ENCODE results near the gene TMEM131. TPM values are rescaled to one million over a fixed set of nuclear protein-coding genes. Genes with fewer than 3 reads are reported as not detected.

The TMEM131 gene
- total and polyA plus RNA-seq, 2 experiments from 2014 or later: 9.2 to 22.7 TPM

- H3K36me3 Mint-ChIP-seq (ENCODE audit: low read depth): peaks cover 7% of the 10 kb centered on the region; the same call in 1 of the 3 replicates
- no peaks in the 10 kb centered on the region for H3K27me3 Mint-ChIP-seq (ENCODE audit: insufficient read depth, low read depth, poor library complexity)
- Histone ChIP-seq H3K4me2 (no peak overlapping the region), H3F3A (replicated peaks; ENCODE audit: low read depth) (no peaks in the 10 kb centered on the region), H4K20me1 (replicated peaks; ENCODE audit: insufficient read depth) (no peaks in the 10 kb centered on the region), H3K79me2 (replicated peaks; ENCODE audit: insufficient read depth) (no peaks in the 10 kb centered on the region), H3K4me3 (no peak overlapping the region), H2AFZ (no peak overlapping the region), H3K4me1 (ENCODE audit: insufficient read depth) (peaks cover 10% of the 10 kb centered on the region), H3K36me3 (ENCODE audit: insufficient read depth) (no peaks in the 10 kb centered on the region), H3K9me2 (ENCODE audit: insufficient read depth) (0 out of 2 replicates have a peak, but pooled peaks cover 3% of the 10 kb centered on the region), H3K27ac (ENCODE audit: low read depth) (no peak overlapping the region), H3K27me3 (ENCODE audit: insufficient read depth) (no peaks in the 10 kb centered on the region)
- ATAC-seq: no peak
- H3K4me3 Mint-ChIP-seq: no peak overlapping the region
- no peak overlapping the region for H3K27ac Mint-ChIP-seq
- peaks cover 3% of the 10 kb centered on the region; the same call in 1 of the 3 replicates for H3K9me3 Mint-ChIP-seq
- H3K4me1 Mint-ChIP-seq: peaks cover 18% of the 10 kb centered on the region
- DNase-seq (ENCODE audit: low spot score): no peak
- TF ChIP-seq CREB1 (CRISPR knock-in tag; IDR thresholded peaks at IDR 0.05; ENCODE audit: low read depth) (no peak), ETS1 (IDR thresholded peaks at IDR 0.05) (no peak), JUNB (IDR thresholded peaks at IDR 0.05; ENCODE audit: unreplicated experiment) (no peak), REST (IDR thresholded peaks at IDR 0.05; ENCODE audit: unreplicated experiment) (no peak), STAT1 (IDR thresholded peaks at IDR 0.05; ENCODE audit: unreplicated experiment) (no peak)
These were observed 176.0 kb downstream of the TMEM131 start for GRCh38 chr2:97819754-97820153.

GRCh38 chr2:97816411-97816810 lies 179.3 kb downstream of the TMEM131 start:
- Mint-ChIP-seq H3K4me3 (no peak overlapping the region), H3K27me3 (ENCODE audit: insufficient read depth, low read depth, poor library complexity) (no peaks in the 10 kb centered on the region), H3K36me3 (ENCODE audit: low read depth) (no peaks in the 10 kb centered on the region), H3K9me3 (no peaks in the 10 kb centered on the region), H3K27ac (no peak overlapping the region), H3K4me1 (peaks cover 9% of the 10 kb centered on the region)
- ATAC-seq (no peak), DNase-seq (ENCODE audit: low spot score) (no peak)
- Histone ChIP-seq H3F3A (replicated peaks; ENCODE audit: low read depth) (no peaks in the 10 kb centered on the region), H2AFZ (no peak overlapping the region), H3K4me3 (no peak overlapping the region), H3K4me1 (ENCODE audit: insufficient read depth) (no peaks in the 10 kb centered on the region; the same call in 1 of the 2 replicates), H3K9me2 (ENCODE audit: insufficient read depth) (no peaks in the 10 kb centered on the region), H3K27me3 (ENCODE audit: insufficient read depth) (no peaks in the 10 kb centered on the region), H4K20me1 (replicated peaks; ENCODE audit: insufficient read depth) (no peaks in the 10 kb centered on the region), H3K36me3 (ENCODE audit: insufficient read depth) (no peaks in the 10 kb centered on the region), H3K4me2 (no peak overlapping the region), H3K79me2 (replicated peaks; ENCODE audit: insufficient read depth) (no peaks in the 10 kb centered on the region), H3K27ac (ENCODE audit: low read depth) (no peak overlapping the region)
- TF ChIP-seq ZNF462 (CRISPR knock-in tag; IDR thresholded peaks at IDR 0.05): no peak
- TF ChIP-seq EZH2phosphoT487 (IDR thresholded peaks at IDR 0.05; ENCODE audit: unreplicated experiment): no peak
- TF ChIP-seq CTCF (conservative IDR thresholded peaks at IDR 0.05; ENCODE audit: low read depth in 2 of 2): no peak
- no peak for TF ChIP-seq ZNF114 (CRISPR knock-in tag; IDR thresholded peaks at IDR 0.05)
